Psoas muscle (tissue), 8 donors: Measurements from ENCODE around the gene C14orf132. TPM values are rescaled to one million over a fixed set of nuclear protein-coding genes. Genes with fewer than 3 reads are reported as not detected.
"Not testable (repeated sequence)": the region's sequence is repeated elsewhere in the genome, so short reads cannot be mapped to it uniquely, and the experiment has no call there.

ENCODE experiments used
- ATAC-seq, 4 donors: fragments of 200-7000 bp; cut with Tn5 transposase; one replicate each; pipeline ENCODE4 v1.9.1; 2020; ENCODE audit warnings: moderate library complexity in 3 of 4, mild to moderate bottlenecking in 2 of 4
- DNase-seq, 2 donors: peaks; one replicate each; pipeline ENCODE4 v3.0.0-alpha.2; 2020
- H3K27ac ChIP-seq: fragments of 200-600 bp; one replicate; pipeline ENCODE4 v1.8.0; 2022
- H3K27me3 ChIP-seq, 3 donors: fragments of 200-600 bp in 1 of 3; one replicate each; pipeline versions ENCODE4 v1.6.1 to v1.8.0; 2013 to 2022; ENCODE audit warnings: low read length in 2 of 3, mild to moderate bottlenecking in 2 of 3, moderate library complexity in 1 of 3; ENCODE audit not compliant: insufficient read depth in 3 of 3
- H3K36me3 ChIP-seq, 2 donors: fragments of 200-600 bp in 1 of 2; one replicate each; pipeline versions ENCODE4 v1.6.1 to v1.8.0; 2013 to 2022; ENCODE audit warnings: low read depth in 1 of 2, mild to moderate bottlenecking in 1 of 2, moderate library complexity in 1 of 2; ENCODE audit not compliant: insufficient read depth in 1 of 2
- H3K4me1 ChIP-seq: fragments of 200-600 bp; one replicate; pipeline ENCODE4 v1.8.0; 2022
- H3K4me3 ChIP-seq: fragments of 200-600 bp; one replicate; pipeline ENCODE4 v1.8.0; 2022; ENCODE audit warnings: mild to moderate bottlenecking
- H3K9me3 ChIP-seq: fragments of 200-600 bp; one replicate; pipeline ENCODE4 v1.8.0; 2022
- WGBS, 3 donors: extraction: QIAGEN DNeasy Blood & Tissue Kit; methylation state at CpG; one replicate each; pipeline versions ENCODE4 v1.1.6 to v1.1.7; 2013; 5-methylcytosine and 5-hydroxymethylcytosine counted together
- intact Hi-C, 2 donors: fragments of 100-400 bp; cut with DNase I; formaldehyde crosslinking; loops; one replicate each; pipeline versions ENCODE4 v1.11.0 to v1.14.2; 2022
- polyA plus RNA-seq, 3 donors: library from polyadenylated mRNA; stranded (reverse); fragments of 200-250 nt; gene quantifications; one replicate each; pipeline ENCODE4 v1.2.3, GENCODE V29; 2013
- total RNA-seq, 4 donors: library from RNA; stranded (reverse); fragmentation: NEBNext Ultra II Directional in 2 of 4; extraction: Animal tissue kit (Norgen Biotek cat#: 25700) in 2 of 4; gene quantifications; one replicate each; pipeline versions ENCODE4 v1.2.1 to v1.2.4, GENCODE V29; 2021 to 2023
- TF ChIP-seq, protein P1 (sequence below): fragments of 200-600 bp; IDR thresholded peaks from one replicate; pipeline ENCODE4 v1.8.0; 2022; ENCODE audit warnings: antibody characterized with exemption
- donor health status: healthy with polysubstance abuse.
- donor health status: DM: no; HTN: no; CAD: no; lungs with moderate emphysema.
- donor health status: Bipolar disorder and iron deficiency.
- donor health status: healthy.
- donor health status: DM: yes; HTN: yes; CAD: no.
- donor health status: DM: no; HTN: no; CAD: no.
- donor health status: DM: no; HTN: no; CAD: no.
- donor health status: DM: yes; HTN: yes; CAD: no.

Gene C14orf132
- total and polyA plus RNA-seq, 7 donors, result 0.57 to 5.3 (median 0.86) TPM

DNA sequence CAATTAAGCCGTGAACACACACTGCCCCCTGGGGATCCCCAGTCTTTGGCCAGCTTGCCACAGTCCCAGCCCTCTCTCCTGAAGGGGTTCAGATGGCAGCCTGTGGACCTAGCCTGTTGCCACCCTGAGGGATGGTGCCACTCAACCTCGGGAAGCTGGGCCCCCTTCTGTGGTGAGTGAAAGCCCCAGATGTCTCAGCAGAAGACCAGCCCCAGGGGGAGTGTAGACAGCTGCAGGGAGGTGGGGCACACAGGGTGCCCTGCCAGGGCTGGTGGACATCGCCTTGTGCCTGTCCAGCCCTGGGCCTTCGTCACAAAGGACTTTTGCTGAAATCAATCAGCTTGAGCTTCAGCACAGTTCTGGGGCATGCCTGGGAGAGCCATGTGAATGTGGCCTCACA, 32.4 kb downstream of the C14orf132 start:
- TF ChIP-seq, protein P1, sequence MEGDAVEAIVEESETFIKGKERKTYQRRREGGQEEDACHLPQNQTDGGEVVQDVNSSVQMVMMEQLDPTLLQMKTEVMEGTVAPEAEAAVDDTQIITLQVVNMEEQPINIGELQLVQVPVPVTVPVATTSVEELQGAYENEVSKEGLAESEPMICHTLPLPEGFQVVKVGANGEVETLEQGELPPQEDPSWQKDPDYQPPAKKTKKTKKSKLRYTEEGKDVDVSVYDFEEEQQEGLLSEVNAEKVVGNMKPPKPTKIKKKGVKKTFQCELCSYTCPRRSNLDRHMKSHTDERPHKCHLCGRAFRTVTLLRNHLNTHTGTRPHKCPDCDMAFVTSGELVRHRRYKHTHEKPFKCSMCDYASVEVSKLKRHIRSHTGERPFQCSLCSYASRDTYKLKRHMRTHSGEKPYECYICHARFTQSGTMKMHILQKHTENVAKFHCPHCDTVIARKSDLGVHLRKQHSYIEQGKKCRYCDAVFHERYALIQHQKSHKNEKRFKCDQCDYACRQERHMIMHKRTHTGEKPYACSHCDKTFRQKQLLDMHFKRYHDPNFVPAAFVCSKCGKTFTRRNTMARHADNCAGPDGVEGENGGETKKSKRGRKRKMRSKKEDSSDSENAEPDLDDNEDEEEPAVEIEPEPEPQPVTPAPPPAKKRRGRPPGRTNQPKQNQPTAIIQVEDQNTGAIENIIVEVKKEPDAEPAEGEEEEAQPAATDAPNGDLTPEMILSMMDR, result no peak
- DNase-seq, result no peak
- H3K4me3 ChIP-seq, result no peak overlapping the region
- no peaks in the 10 kb centered on the region for H3K9me3 ChIP-seq
- H3K4me1 ChIP-seq, result no peaks in the 10 kb centered on the region
- intact Hi-C loops, result no loop called here
- peaks cover 0 to 2% (median 0%) of the 10 kb centered on the region in 3 donors for H3K27me3 ChIP-seq
- WGBS, 3 donors, result 37 to 64% (median 39%) methylated on average over 4 of the region's 4 CpGs
- H3K27ac ChIP-seq, result no peak overlapping the region
- no peaks in the 10 kb centered on the region for H3K36me3 ChIP-seq
- ATAC-seq, result no peak

DNA sequence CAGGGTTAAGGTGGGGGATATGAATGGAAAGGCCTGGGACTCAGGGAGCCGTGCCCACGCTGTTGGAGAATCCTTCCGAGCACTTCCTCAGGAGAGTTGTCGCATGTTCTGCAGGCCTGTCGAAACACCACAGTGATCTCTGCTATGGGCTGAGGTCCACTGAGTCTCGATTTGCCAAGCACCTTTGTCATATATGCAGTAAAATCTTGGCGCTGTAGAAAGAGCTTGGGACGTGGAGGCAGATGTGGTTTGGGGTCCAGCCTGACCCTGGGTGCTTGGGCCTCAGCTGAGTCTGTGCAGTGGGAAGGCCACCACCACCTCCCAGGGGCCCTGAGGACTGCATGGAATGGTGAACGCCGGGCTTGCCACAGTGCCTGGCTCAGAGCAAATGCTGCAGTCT, 32.9 kb downstream of the C14orf132 start:
- no peak overlapping the region for H3K27ac ChIP-seq
- DNase-seq (no peak), ATAC-seq (no peak)

GRCh38 chr14:96072746-96073145, 33.6 kb downstream of the C14orf132 start:
- Histone ChIP-seq H3K9me3 (no peaks in the 10 kb centered on the region), H3K4me1 (no peaks in the 10 kb centered on the region), H3K36me3 (no peaks in the 10 kb centered on the region), H3K27ac (no peak overlapping the region), H3K4me3 (no peak overlapping the region), H3K27me3 (peaks cover 0 to 2% (median 0%) of the 10 kb centered on the region in 3 donors)
- intact Hi-C loops, result no loop called here
- 86 to 96% (median 95%) methylated on average over 6 of the region's 6 CpGs for WGBS, 3 donors
- ATAC-seq (no peak), DNase-seq (no peak)
- TF ChIP-seq, protein P1, result no peak

More for the DNA sequence above, 32.9 kb downstream of the C14orf132 start:
- 85 to 97% (median 96%) methylated on average over 10 of the region's 10 CpGs for WGBS, 3 donors
- Histone ChIP-seq H3K9me3 (no peaks in the 10 kb centered on the region), H3K4me3 (no peak overlapping the region), H3K36me3 (no peaks in the 10 kb centered on the region), H3K27me3 (peaks cover 0 to 1% (median 0%) of the 10 kb centered on the region in 3 donors), H3K4me1 (no peaks in the 10 kb centered on the region)
- TF ChIP-seq, protein P1, result no peak
- intact Hi-C loops, result no loop called here

GRCh38 chr14:96073260-96074039, 34.3 kb downstream of the C14orf132 start:
- H3K27ac ChIP-seq, H3K27me3 ChIP-seq, H3K36me3 ChIP-seq, intact Hi-C loops, ATAC-seq, H3K9me3 ChIP-seq, H3K4me1 ChIP-seq, H3K4me3 ChIP-seq, DNase-seq: not testable (repeated sequence)
- WGBS, 3 donors, result 86 to 94% (median 93%) methylated on average over 4 of the region's 4 CpGs

DNA sequence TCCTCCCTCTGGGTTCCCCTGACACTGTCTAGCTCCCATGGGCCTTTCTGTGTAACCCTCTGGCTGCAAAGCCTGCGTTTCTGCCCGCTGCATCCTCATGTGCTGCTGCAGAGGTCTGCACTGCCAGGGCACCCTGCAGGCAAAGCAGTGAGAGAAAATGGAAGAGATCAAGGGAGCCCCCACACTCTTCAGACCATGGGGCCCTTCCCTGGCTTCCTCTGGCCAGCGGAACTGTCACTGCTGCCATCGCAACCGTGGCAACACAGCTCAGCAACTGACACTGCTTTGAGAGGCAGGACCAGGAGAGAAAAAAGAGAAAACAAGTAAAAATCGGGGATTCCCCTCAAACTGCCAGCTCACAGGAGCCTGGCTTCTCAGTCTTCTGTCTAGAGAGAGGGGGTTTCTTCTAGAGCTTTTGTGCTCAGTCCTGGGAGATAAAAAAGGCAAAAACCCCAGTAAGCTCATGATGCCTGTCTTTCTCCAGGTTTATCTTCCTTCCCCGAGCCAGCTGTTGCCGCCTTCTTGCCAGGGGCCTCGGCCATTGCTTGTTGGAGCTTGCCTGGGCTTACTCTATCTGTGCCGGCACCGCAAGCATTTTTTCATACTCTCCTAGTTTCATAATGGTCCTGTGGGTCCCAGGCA, 38.9 kb downstream of the C14orf132 start:
- H3K27me3 ChIP-seq, result peaks cover 0 to 2% (median 0%) of the 10 kb centered on the region in 3 donors
- H3K4me1 ChIP-seq, result no peaks in the 10 kb centered on the region
- ATAC-seq (no peak), DNase-seq (peak in 1 of 2 donors; percentile 11)
- TF ChIP-seq, protein P1, result no peak
- no peak overlapping the region for H3K4me3 ChIP-seq
- intact Hi-C loops, result no loop called here
- 36 to 60% (median 38%) methylated on average over 11 of the region's 11 CpGs for WGBS, 3 donors
- no peaks in the 10 kb centered on the region for H3K9me3 ChIP-seq
- no peaks in the 10 kb centered on the region for H3K36me3 ChIP-seq
- H3K27ac ChIP-seq, result no peak overlapping the region
